NOMO-1 (cell line): ENCODE results near the gene CCDC154.

Experiments used
- DNase-seq, 2 experiments: peaks; one replicate each; lab custom pipeline; 2025; ENCODE audit not compliant: unreplicated experiment in 2 of 2; lab: John Stamatoyannopoulos, UW

Gene CCDC154

DNA sequence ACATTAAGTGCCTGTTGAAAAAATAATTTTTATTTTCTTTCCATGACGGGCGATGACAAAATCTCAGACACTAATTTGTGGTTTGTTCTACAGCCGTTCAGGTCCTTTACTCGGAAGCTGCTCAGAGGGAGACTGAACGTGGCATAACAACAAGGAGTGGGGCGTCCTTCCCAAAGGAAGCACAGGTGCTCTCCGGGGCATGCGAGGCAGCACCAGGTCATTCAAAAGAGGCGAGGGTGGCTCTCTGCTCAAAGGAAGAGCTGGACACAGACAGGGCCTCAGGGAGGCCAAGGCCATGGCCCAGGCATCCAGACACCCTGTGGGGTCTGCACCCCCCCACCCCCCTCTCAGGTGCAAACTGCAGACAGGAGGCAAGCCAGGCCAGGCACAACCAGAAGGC lies 46.0 kb downstream of the CCDC154 start:
- no peak for DNase-seq

DNA sequence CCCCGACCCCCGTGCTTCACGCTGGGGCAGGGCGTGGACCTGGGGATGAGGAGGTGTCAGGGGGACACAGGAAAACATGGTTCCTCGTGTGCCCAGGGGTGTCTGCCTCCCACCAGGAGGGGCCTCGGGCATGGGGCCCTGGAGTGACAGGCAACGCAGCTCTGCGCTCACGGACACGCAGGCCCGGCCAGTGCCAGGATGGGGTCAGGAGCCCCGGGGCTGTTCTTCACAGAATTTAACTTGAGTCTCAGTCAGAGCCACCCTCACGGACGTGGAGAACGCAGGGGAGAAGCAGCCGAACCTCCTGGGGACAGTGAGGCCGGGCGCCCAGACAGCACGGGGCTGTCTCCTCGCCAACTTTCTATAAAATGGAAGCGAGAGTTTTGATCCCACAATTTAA lies 46.6 kb downstream of the CCDC154 start:
- no peak for DNase-seq

DNA sequence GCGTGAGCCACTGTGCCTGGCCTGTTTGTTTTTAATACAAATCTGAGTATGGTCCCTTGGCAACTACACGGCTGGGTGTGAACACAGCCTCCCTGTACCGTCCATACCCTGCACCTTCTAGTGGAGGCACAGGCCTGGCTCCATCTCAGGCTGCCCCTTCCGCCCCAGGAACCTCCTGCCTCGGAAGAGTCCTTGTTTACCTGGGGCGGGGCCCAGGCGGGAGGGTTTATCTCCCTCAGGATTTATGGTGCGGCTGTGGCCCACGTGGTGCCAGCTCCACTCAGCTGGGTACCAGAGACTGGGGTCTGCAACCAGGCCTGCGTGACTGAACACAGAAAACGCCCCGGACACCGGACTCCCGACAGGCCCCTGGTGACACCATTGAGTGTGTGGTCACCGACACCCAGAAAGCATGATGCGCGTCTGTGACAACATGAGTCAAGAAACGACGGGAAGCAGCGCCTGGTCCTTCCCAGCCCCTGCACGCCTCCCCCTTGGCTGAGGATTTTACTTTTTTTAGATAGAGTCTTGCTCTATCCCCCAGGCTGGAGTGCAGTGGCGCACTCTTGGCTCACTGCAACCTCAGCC lies 48.8 kb downstream of the CCDC154 start:
- DNase-seq: no peak

DNA sequence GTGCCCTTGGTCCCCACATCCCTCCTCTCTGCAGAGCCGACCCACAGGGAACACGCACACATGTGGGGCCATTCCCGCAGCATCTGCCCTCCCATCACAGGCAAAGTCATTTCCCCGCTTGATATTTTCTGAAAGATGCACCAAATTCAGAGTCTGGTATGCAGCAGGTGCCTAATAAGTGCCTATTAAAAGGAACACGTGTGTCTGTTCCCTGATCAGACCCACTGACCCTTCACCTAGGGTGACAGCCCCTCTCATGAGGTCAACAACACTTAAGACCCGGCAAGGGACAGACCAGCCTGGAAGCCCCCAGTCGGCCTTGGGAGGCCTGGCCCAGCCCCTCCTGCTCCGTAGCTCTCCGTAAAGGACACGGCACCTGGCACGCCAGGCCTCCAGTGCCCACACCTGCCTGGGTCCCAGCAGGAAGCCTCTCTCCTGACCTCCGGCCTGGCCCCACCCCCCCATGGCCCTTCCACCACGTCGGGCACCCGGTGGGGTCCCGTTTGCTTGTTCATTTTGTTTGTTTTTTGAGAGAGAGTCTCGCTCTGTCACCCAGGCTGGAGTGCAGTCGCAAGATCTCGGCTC lies 49.9 kb downstream of the CCDC154 start:
- no peak for DNase-seq

DNA sequence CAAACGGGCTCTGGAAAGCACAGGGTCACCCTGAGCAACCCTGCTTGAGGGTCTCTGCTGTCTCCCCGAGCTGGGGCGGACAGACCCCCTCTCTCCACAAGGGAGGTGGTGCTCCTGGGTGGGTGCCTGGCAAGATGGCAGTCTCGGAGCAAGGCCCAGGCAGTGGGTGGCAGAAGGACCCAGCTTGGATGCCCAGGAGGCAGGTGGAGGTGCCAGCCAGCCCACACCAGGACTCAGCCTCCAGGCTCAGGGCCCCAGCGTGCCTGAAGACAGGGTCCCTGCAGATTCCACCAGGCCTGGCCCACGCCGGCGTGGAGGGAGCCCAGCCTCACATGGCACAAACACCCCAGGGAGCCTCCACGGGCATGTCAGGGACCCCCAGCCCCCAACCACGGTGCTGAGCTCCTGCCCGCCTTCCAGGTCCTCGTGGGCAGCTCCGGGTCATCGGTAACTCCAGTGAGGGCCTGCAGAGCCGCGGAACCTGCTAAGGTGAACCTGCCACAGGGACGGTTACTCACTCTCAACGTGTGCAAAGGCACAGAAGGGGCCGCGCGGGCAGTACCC lies 50.7 kb downstream of the CCDC154 start:
- no peak for DNase-seq

DNA sequence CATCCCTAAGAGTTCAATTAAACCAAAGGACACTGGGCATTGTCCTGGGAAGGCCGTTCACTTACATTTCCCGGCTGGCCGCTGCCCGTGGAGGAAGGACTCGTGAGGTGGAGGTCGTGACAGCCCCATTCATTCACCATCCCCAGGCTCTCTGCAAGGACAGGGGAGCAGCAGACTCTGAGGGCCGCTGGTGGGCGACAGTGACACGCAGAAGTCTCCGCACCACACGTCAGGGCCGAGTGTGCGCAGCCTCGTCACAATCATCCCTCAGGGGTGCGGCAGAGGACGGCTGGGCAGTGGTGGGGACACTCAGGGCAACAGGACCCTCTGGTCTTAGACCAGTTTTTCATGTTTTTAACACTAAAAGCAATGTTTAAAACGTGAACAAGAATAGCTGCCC lies 51.5 kb downstream of the CCDC154 start:
- DNase-seq: no peak

DNA sequence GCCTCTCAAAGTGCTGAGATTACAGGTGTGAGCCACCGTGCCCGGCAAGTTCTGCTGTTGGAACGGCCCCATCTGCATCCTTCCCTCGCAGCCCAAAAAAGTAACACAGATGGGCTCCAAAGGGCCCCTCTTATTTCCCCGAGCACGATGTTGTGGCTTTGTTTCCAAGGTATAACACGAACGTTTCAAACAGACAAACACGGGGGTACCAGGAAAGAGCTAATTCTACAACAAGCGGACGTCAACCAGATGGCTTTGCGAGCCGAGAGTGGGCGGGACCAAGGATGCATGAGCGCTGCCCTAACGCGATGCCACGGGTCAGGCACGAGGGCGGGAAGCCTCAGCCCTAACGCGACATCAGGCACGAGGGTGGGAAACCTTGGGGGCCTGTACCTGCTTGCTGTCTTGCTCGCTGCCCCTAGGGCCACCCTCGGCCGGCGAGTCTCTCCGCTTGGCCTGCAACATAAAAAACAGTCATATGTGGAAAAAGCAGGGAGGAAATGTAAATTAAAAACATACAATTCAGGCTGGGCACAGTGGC lies 54.0 kb downstream of the CCDC154 start:
- DNase-seq: no peak

DNA sequence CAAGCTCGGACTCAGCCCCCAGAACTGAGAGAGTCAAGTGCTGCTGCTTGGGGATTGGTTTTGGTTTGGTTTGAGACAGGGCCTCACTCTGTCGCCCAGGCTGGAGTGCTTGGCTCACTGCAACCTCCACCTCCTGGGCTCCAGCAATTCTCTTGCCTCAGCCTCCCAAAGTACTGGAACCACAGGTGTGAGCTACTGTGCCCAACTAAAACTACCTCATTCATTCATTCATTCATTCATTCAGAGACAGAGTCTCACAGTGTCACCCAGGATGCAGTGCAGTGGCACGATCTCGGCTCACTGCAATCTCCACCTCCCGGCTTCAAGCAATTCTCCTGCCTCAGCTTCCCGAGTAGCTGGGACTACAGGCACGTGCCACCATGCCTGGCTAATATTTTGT lies 54.6 kb downstream of the CCDC154 start:
- no peak for DNase-seq

DNA sequence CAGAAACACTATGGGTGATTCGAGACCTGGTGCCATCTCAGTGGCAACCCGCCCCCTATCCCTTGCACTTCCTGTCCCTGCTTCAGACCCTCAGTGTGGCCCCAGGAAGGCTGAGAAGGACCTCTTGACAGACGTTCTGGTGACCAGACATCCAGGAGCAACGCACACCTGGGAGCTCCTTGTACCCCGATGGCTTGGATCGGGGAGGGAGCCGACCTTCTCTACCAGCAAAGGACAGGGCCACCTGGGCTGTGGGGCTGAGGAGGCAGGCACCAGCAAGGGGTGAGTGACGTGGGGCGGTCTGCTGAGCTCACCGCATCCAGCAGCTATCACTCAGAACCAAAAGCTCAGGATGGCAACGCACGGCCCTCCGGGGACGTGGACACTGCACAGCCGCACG lies 57.0 kb downstream of the CCDC154 start:
- DNase-seq: no peak

DNA sequence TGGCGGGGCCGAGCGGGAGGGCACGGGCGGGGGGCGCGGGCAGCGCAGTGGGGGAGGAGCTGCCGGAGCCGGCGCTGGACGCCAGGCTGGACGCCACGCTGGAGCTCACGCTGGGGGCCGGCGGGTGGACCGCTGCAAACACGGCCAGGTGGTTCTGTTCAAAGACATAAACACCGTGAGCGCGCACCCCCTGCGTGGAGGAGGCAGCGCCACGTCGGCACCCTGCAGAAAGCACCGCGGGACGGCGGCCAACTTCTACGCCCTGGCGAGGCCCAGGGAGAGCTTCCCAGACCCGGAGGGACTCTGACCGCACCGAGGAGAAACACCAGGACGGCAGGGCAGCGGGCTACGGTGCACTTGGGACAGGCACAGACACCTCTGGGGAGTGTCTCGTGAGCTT lies 59.1 kb downstream of the CCDC154 start:
- DNase-seq: no peak
